Stimulated activated memory B cell treated with anti-CD40 and anti-IgM and Interleukin-4, amounts not matched to agents 10 μg/mL and 1 μg/mL and 100 μg/mL, for 72 hours (primary cell): ENCODE results near the gene PARP9.
"Not testable (repeated sequence)": the region's sequence is repeated elsewhere in the genome, so short reads cannot be mapped to it uniquely, and the experiment has no call there.

ENCODE experiments used
- ATAC-seq: fragments of 150-1000 bp; cut with Tn5 transposase; 2 replicates; pipeline ENCODE4 v1.10.0; 2021
- H3K27ac Mint-ChIP-seq: one replicate; pipeline ENCODE4 v1.8.0; 2022; ENCODE audit warnings: mild to moderate bottlenecking, mixed read lengths
- H3K27me3 Mint-ChIP-seq: one replicate; pipeline ENCODE4 v1.8.0; 2022; ENCODE audit warnings: mixed read lengths
- H3K36me3 Mint-ChIP-seq: one replicate; pipeline ENCODE4 v1.8.0; 2022; ENCODE audit warnings: mixed read lengths
- H3K4me1 Mint-ChIP-seq: one replicate; pipeline ENCODE4 v1.8.0; 2022; ENCODE audit warnings: mixed read lengths
- H3K4me3 Mint-ChIP-seq: one replicate; pipeline ENCODE4 v1.8.0; 2022; ENCODE audit warnings: mild to moderate bottlenecking, moderate library complexity, mixed read lengths
- H3K9me3 Mint-ChIP-seq: one replicate; pipeline ENCODE4 v1.8.0; 2022; ENCODE audit warnings: mixed read lengths

Gene PARP9

DNA sequence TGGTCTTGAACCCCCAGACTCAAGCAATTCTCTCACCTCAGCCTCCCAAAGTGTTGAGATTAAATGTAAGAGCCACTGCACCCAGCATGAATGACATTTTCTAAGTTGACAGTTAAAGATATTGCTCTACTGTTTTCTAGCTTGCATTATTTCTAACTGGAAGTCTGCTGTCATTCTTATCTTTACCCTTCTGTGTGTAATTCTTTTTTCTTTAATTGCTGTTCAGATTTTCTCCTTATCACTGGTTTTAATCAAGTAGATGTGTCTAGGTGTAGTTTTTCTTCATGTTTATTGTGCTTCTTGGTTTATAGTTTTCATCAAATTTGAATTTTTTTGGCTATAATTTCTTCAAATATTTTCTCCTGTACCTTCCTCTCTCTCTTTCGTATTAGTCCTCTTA, 18.3 kb upstream of the PARP9 start:
- Mint-ChIP-seq H3K36me3 (peaks cover 53% of the 10 kb centered on the region), H3K27me3 (no peaks in the 10 kb centered on the region), H3K27ac (no peak overlapping the region), H3K4me1 (peaks cover 47% of the 10 kb centered on the region), H3K9me3 (peaks cover 17% of the 10 kb centered on the region), H3K4me3 (no peak overlapping the region)
- ATAC-seq = no peak

DNA sequence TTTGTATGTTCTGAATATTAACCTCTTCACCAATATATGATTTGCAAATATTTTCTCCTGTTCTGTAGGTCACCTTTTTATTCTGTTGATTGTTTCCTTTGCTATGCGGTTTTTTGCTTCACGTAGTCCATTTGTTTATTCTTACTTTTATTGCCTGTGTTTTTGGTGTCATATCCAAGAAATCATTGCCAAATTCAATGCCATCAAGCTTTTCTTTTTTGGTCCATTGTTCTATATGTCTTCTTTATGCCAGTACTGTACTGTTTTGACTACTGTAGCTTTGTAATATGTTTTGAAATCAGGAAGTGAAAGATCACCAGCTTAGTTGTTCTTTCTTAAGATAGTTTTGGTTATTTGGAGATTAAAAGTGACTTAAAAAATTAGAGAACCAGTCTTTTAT, 17.5 kb upstream of the PARP9 start:
- H3K36me3 Mint-ChIP-seq = peaks cover 53% of the 10 kb centered on the region
- no peak for ATAC-seq
- H3K9me3 Mint-ChIP-seq = peaks cover 17% of the 10 kb centered on the region
- peak overlapping the region; percentile 50 for H3K27ac Mint-ChIP-seq
- H3K4me3 Mint-ChIP-seq = no peak overlapping the region
- peaks cover 49% of the 10 kb centered on the region for H3K4me1 Mint-ChIP-seq
- H3K27me3 Mint-ChIP-seq = no peaks in the 10 kb centered on the region

DNA sequence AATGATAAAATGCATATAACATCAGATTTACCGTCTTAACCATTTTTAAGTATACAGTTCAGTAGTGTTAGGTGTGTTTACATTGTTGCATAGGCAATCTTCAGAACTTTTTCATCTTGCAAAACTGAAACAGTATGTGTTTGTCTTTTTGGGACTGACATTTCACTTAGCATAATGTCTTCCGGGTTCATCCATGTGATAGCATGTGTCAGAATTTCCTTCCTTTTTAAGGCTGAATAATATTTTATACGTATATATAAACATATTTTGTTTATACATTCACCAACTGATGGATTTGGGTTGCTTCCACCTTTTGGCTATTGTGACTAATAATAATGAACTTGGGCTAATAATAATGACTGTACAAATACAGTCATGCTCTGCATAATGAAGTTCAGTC, 16.4 kb upstream of the PARP9 start:
- H3K27ac Mint-ChIP-seq = peak overlapping the region; percentile 50
- no peak for ATAC-seq
- H3K4me1 Mint-ChIP-seq = peaks cover 49% of the 10 kb centered on the region
- peaks cover 17% of the 10 kb centered on the region for H3K9me3 Mint-ChIP-seq
- no peaks in the 10 kb centered on the region for H3K27me3 Mint-ChIP-seq
- peak overlapping the region; percentile 50 for H3K4me3 Mint-ChIP-seq
- peaks cover 51% of the 10 kb centered on the region for H3K36me3 Mint-ChIP-seq

DNA sequence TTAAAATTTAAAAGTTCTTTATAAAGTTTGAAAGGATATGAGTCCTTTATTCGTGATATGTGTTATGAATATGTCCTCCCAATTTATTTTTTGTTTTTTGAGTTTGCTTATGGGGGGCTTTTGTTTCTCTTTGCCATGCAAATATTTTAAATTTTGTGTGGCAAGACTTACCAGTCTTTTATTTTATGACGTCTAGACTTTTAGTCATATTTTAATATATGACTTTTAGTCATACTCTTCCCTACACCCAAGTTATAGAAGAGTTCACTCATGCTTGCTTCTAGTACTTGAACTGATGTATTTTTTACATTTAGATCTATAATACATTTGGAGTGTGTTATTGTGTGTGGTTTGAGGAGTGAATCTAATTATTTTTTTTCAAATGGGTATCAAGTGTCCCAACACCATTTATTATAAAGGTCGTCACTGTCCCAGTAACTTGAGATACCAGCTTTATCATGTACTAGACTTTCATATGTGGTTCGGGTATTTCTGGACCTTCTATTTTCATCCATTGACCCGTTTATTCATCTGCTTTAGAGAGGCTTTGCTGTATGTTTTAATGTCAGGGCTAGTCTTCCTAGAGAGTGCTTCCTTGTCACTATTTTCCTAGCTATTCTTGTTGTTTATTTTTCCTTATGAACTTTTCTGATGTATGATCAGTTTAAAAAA, 14.1 kb upstream of the PARP9 start:
- H3K27ac Mint-ChIP-seq = peak overlapping the region; percentile 100
- H3K4me1 Mint-ChIP-seq = peaks cover 57% of the 10 kb centered on the region
- H3K36me3 Mint-ChIP-seq = peaks cover 29% of the 10 kb centered on the region
- H3K27me3 Mint-ChIP-seq = no peaks in the 10 kb centered on the region
- ATAC-seq = no peak
- peak overlapping the region; percentile 99 for H3K4me3 Mint-ChIP-seq
- peaks cover 11% of the 10 kb centered on the region for H3K9me3 Mint-ChIP-seq

- no peaks in the 10 kb centered on the region for H3K27me3 Mint-ChIP-seq
- peaks cover 64% of the 10 kb centered on the region for H3K4me1 Mint-ChIP-seq
- peaks cover 9% of the 10 kb centered on the region for H3K9me3 Mint-ChIP-seq
- peak; percentile 4 for ATAC-seq
- H3K4me3 Mint-ChIP-seq = peak within 1 kb of the TSS; percentile 99
- H3K27ac Mint-ChIP-seq = peak within 1 kb of the TSS; percentile 100
- H3K36me3 Mint-ChIP-seq = peaks cover 29% of the 10 kb centered on the region
Observed at GRCh38 chr3:122577409-122578031, 13.4 kb upstream of the PARP9 start, which contains the start of gene PARP15. PARP15 (plus strand) TSS chr3:122577650; CDS start chr3:122577668, 18 bp downstream.

- ATAC-seq = peak; percentile 95
- Mint-ChIP-seq H3K36me3 (peaks cover 29% of the 10 kb centered on the region), H3K9me3 (peaks cover 2% of the 10 kb centered on the region), H3K27ac (peak overlapping the region; percentile 100), H3K4me3 (peak overlapping the region; percentile 99), H3K4me1 (peaks cover 59% of the 10 kb centered on the region), H3K27me3 (no peaks in the 10 kb centered on the region)
Observed at GRCh38 chr3:122576174-122576940, 12.3 kb upstream of the PARP9 start.

- H3K36me3 Mint-ChIP-seq = peaks cover 48% of the 10 kb centered on the region
- peak overlapping the region; percentile 100 for H3K27ac Mint-ChIP-seq
- peaks cover 73% of the 10 kb centered on the region for H3K4me1 Mint-ChIP-seq
- H3K9me3 Mint-ChIP-seq = no peaks in the 10 kb centered on the region
- no peak overlapping the region for H3K4me3 Mint-ChIP-seq
- no peaks in the 10 kb centered on the region for H3K27me3 Mint-ChIP-seq
- ATAC-seq = peak; percentile 47
Observed at GRCh38 chr3:122572940-122573412, 8.9 kb upstream of the PARP9 start.

DNA sequence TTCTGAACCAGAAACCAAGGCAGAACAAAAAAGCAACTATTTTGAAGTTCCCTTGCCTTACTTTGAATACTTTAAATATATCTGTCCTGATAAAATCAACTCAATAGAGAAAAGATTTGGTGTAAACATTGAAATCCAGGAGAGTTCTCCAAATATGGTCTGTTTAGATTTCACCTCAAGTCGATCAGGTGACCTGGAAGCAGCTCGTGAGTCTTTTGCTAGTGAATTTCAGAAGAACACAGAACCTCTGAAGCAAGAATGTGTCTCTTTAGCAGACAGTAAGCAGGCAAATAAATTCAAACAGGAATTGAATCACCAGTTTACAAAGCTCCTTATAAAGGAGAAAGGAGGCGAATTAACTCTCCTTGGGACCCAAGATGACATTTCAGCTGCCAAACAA, 4.7 kb upstream of the PARP9 start:
- peaks cover 59% of the 10 kb centered on the region for H3K36me3 Mint-ChIP-seq
- H3K27ac Mint-ChIP-seq = peak overlapping the region; percentile 85
- ATAC-seq = no peak
- H3K4me1 Mint-ChIP-seq = peaks cover 73% of the 10 kb centered on the region
- H3K4me3 Mint-ChIP-seq = no peak overlapping the region
- no peaks in the 10 kb centered on the region for H3K27me3 Mint-ChIP-seq
- H3K9me3 Mint-ChIP-seq = no peaks in the 10 kb centered on the region

- peaks cover 58% of the 10 kb centered on the region for H3K36me3 Mint-ChIP-seq
Observed at GRCh38 chr3:122568131-122568530, 4.0 kb upstream of the PARP9 start.

GRCh38 chr3:122563717-122564025, 429 bp downstream of the PARP9 start:
- no peaks in the 10 kb centered on the region for H3K9me3 Mint-ChIP-seq
- H3K4me1 Mint-ChIP-seq = peaks cover 84% of the 10 kb centered on the region
- H3K4me3 Mint-ChIP-seq = peak overlapping the region; percentile 95
- peak overlapping the region; percentile 89 for H3K27ac Mint-ChIP-seq
- peaks cover 33% of the 10 kb centered on the region for H3K36me3 Mint-ChIP-seq
- peak; percentile 25 for ATAC-seq
- no peaks in the 10 kb centered on the region for H3K27me3 Mint-ChIP-seq

More at GRCh38 chr3:122568131-122568530, 4.0 kb upstream of the PARP9 start:
- not testable (repeated sequence) for H3K9me3 Mint-ChIP-seq, ATAC-seq, H3K27me3 Mint-ChIP-seq
- H3K27ac Mint-ChIP-seq = peak overlapping the region; percentile 85
- peak overlapping the region; percentile 15 for H3K4me3 Mint-ChIP-seq
- peaks cover 73% of the 10 kb centered on the region for H3K4me1 Mint-ChIP-seq

GRCh38 chr3:122562923-122563716, 980 bp downstream of the PARP9 start:
- H3K4me1 Mint-ChIP-seq = peaks cover 79% of the 10 kb centered on the region
- peak overlapping the region; percentile 89 for H3K27ac Mint-ChIP-seq
- H3K27me3 Mint-ChIP-seq = no peaks in the 10 kb centered on the region
- ATAC-seq = no peak
- peak overlapping the region; percentile 95 for H3K4me3 Mint-ChIP-seq
- H3K9me3 Mint-ChIP-seq = no peaks in the 10 kb centered on the region
- peaks cover 31% of the 10 kb centered on the region for H3K36me3 Mint-ChIP-seq

DNA sequence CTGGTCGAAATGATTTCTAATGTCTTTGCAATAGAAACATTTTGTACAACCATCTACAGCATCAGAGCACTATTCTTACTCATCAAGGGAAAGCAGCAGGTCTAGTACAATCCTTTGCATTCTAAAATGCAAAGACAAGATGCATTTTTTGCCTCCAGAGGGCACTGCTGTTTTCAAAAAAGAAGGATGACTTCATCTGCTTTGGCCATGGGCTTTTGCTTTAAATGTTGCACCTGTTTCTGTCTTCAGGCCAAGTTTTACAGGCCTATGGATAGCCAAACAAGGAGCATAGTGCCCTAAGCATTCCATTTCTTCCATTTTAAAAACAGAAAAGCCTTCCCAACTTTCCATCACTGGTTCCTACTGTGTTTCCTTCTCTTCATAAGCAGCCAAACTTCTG, 3.4 kb downstream of the PARP9 start:
- Mint-ChIP-seq H3K27me3 (no peaks in the 10 kb centered on the region), H3K4me1 (peaks cover 55% of the 10 kb centered on the region), H3K9me3 (no peaks in the 10 kb centered on the region), H3K27ac (peak overlapping the region; percentile 35), H3K4me3 (no peak overlapping the region), H3K36me3 (peaks cover 31% of the 10 kb centered on the region)
- peak; percentile 49 for ATAC-seq

DNA sequence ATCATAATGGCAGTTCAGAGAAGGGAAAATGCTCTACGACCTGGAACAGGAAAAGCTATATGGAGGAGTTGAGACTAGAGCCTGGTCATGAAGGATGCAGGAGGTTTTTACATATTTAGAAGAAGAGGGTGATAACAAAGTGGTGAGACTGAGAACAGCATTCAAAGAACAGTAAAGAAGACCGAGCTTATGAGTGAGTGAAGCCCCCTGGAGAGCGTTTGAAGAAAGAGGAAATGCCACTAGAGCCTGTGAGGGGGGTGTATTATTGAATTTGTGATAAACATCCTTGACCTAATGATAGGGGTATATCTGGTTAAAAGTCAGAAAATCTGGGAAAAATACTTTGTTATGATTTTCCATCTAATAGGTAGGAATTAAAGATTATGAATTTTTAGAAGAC, 4.2 kb downstream of the PARP9 start:
- Mint-ChIP-seq H3K36me3 (peaks cover 38% of the 10 kb centered on the region), H3K4me3 (no peak overlapping the region), H3K27me3 (no peaks in the 10 kb centered on the region), H3K9me3 (no peaks in the 10 kb centered on the region), H3K27ac (peak overlapping the region; percentile 25), H3K4me1 (peaks cover 48% of the 10 kb centered on the region)
- ATAC-seq = no peak

DNA sequence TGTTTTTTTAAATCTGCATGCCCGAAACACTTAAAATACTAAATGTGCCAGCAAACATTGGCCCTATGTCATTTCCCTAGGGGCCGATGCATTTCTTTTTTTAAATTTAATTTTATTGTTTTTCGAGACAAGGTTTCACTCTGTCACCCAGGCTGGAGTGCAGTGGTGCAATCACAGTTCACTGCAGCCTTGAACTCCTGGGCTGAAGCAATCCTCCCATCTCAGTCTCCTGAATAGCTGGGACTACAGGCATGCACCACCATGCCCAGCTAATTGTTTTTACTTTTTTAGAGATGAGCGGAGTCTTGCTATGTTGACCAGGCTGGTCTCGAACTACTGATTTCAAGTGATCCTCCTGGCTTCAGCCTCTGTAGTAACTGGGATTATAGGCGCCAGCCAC, 5.5 kb downstream of the PARP9 start:
- Mint-ChIP-seq H3K27ac (no peak overlapping the region), H3K27me3 (no peaks in the 10 kb centered on the region), H3K4me1 (peaks cover 40% of the 10 kb centered on the region), H3K9me3 (no peaks in the 10 kb centered on the region), H3K4me3 (no peak overlapping the region), H3K36me3 (peaks cover 49% of the 10 kb centered on the region)
- ATAC-seq = no peak

GRCh38 chr3:122557356-122557755, 6.7 kb downstream of the PARP9 start:
- Mint-ChIP-seq H3K4me1 (peaks cover 28% of the 10 kb centered on the region), H3K4me3 (no peak overlapping the region), H3K27ac (no peak overlapping the region), H3K9me3 (no peaks in the 10 kb centered on the region), H3K27me3 (no peaks in the 10 kb centered on the region), H3K36me3 (peaks cover 58% of the 10 kb centered on the region)
- no peak for ATAC-seq
